Measurements from ENCODE around the gene PXMP4.

PXMP4 gene

GRCh38 chr20:33732166-33732970 lies 12.3 kb upstream of the PXMP4 start:
- peak overlapping the region; percentile 65 for H3K4me3 ChIP-seq (ENCODE audit: low read depth, low read length)

GRCh38 chr20:33731693-33732165 lies 11.6 kb upstream of the PXMP4 start, which contains the start of gene ZNF341:
Gene ZNF341 (plus strand): TSS chr20:33731996. CDS start chr20:33732022, 26 bp downstream.
- H3K4me3 ChIP-seq (ENCODE audit: low read depth, low read length), result peak within 1 kb of the TSS; percentile 65

GRCh38 chr20:33730946-33731692 lies 11.0 kb upstream of the PXMP4 start:
- H3K4me3 ChIP-seq (ENCODE audit: low read depth, low read length), result peak overlapping the region; percentile 36

- no peak overlapping the region for H3K4me3 ChIP-seq (ENCODE audit: low read depth, low read length)
Observed at GRCh38 chr20:33729101-33729500, 9.0 kb upstream of the PXMP4 start.

DNA sequence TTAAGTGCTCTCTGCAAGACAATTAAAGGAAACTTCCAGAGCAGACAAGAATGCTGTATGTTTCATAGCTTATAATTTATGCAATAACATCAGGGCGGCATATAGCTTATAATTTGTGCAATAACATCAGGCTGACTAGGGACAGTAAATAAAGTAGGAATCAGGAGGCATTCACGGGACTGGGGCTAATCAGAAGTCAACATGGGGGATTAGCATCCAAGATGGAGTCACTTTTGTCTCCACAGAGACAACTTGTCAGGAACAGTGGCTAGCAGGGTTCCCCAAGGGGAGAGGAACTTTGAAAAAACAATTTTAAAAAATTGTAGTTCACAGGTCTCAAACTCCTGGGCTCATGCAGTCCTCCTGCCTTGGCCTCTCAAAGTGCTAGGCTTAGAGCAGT lies 8.4 kb upstream of the PXMP4 start:
- H3K4me3 ChIP-seq (ENCODE audit: low read depth, low read length), result no peak overlapping the region

- no peak overlapping the region for H3K4me3 ChIP-seq (ENCODE audit: low read depth, low read length)
Observed at GRCh38 chr20:33727806-33728205, 7.7 kb upstream of the PXMP4 start.

- H3K4me3 ChIP-seq (ENCODE audit: low read depth, low read length), result no peak overlapping the region
Observed at GRCh38 chr20:33727115-33727479, 7.0 kb upstream of the PXMP4 start.

DNA sequence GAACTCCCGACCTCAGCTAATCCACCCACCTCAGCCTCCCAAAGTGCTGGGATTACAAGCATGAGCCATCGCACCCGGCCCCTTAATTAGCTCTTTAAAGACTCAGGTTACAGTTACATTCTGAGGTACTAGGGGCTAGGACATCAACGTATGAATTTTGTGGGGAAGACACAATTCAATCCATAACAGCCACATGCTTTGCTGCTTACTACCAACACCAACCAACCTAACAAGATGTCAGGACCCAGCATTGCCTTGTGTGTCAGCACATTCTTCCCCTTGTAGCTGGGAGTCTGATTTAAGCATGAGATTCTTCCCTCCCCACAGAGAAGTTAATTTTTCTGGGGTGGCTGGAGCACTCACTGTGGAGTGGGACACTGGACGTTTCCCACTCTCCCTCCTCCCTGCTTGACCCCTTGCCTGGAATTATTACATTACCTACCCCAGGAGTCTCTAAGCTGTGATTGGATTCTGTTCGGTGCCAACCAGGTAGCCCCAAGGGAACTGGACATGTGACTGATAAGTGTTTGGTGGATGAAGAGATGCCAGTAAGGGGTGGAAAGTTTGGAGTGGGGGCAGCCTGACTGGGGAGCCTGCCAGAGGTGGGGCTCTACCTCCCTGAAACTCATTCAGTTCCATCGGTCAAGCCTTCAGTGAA lies 5.6 kb upstream of the PXMP4 start:
- H3K4me3 ChIP-seq (ENCODE audit: low read depth, low read length), result no peak overlapping the region

- no peak overlapping the region for H3K4me3 ChIP-seq (ENCODE audit: low read depth, low read length)
Observed at GRCh38 chr20:33724439-33725094, 4.5 kb upstream of the PXMP4 start.

- H3K4me3 ChIP-seq (ENCODE audit: low read depth, low read length), result no peak overlapping the region
Observed at GRCh38 chr20:33721391-33722140, 1.5 kb upstream of the PXMP4 start.

- peak overlapping the region; percentile 35 for H3K4me3 ChIP-seq (ENCODE audit: low read depth, low read length)
Observed at GRCh38 chr20:33719277-33719988, 677 bp downstream of the PXMP4 start.

DNA sequence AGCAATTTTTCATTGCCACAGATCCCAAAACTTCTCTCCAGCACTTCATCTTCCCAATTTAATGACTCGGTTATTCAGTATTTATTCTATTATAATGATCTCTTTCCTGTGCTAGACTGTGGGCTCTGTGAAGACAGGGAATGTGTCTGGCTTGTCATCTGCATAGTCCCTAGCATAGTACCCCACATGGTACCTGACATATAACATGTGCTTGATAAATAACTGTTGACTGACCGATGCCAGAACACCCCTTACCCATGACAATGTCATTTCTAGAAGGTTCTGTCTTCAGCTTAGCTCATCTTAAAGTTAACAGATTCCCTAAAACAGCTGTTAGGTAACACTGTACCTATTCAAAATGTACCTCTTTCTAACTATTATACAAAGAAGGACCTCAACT lies 3.6 kb downstream of the PXMP4 start:
- no peak overlapping the region for H3K4me3 ChIP-seq (ENCODE audit: low read depth, low read length)

DNA sequence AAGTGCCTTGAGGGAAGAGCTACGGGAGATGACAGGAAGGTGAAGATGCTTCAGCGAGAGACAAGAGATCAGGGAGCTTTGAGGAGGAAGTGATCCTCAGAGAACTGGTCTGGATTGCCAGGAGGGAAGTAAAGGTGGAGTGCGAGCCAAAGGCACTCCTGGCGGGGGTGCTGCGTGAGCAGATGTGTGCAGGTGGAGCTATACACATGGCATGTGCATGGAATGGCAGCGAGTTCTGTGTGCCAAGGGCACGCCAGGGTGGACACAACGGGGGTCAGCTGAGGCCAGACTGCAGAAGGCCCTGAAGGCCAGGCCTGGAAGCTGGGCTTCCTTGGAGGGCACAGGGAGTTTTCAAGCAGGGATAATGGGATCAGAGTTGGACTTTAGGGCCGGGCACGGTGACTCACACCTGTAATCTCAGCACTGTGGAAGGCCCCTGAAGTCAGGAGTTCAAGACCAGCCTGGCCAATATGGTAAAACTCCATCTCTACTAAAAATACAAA lies 6.2 kb downstream of the PXMP4 start:
- no peak overlapping the region for H3K4me3 ChIP-seq (ENCODE audit: low read depth, low read length)

- no peak overlapping the region for H3K4me3 ChIP-seq (ENCODE audit: low read depth, low read length)
Observed at GRCh38 chr20:33711446-33711738, 8.7 kb downstream of the PXMP4 start.

GRCh38 chr20:33710681-33711445 lies 9.2 kb downstream of the PXMP4 start:
- no peak overlapping the region for H3K4me3 ChIP-seq (ENCODE audit: low read depth, low read length)

DNA sequence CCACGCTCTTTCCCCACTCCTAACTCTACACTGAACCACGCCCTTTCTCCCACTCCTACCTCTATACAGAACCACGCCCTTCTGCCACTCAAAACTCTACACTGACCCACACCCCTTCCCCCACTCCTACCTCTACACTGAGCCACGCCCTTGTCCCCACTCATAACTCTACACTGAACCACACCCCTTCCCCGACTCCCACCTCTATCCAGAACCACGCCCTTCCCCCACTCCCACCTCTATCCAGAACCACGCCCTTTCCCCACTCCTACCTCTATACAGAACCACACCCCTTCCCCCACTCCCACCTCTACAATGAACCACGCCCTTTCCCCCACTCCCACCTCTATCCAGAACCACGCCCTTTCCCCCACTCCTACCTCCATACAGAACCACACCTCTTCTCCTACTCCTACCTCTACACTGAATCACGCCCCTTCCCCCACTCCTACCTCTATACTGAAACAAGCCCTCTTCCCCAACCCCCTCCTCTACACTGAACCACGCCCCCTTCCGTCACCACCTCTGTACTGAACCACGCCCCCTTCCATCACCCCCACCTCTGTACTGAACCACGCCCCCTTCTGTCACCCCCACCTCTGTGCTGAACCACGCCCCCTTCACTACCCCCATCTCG lies 10.1 kb downstream of the PXMP4 start:
- H3K4me3 ChIP-seq (ENCODE audit: low read depth, low read length), result no peak overlapping the region

DNA sequence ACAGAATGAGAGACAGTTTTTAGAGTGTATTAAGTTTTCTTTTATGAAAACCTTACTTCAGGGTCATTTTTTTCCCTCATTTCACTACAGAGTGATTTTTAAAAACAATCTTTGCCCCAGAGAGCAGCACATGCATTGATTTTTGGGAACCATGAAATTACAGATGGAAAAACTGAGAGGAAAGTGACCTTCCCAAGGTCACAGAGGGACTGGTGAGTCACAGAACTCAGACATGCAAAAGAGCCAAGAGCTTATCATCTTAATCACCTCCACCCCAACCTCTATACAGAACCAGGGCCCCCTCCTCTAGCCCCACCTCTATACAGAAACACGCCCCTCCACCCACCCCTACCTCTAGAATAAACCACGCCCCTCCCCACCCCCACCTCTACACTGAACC lies 10.7 kb downstream of the PXMP4 start:
- no peak overlapping the region for H3K4me3 ChIP-seq (ENCODE audit: low read depth, low read length)

DNA sequence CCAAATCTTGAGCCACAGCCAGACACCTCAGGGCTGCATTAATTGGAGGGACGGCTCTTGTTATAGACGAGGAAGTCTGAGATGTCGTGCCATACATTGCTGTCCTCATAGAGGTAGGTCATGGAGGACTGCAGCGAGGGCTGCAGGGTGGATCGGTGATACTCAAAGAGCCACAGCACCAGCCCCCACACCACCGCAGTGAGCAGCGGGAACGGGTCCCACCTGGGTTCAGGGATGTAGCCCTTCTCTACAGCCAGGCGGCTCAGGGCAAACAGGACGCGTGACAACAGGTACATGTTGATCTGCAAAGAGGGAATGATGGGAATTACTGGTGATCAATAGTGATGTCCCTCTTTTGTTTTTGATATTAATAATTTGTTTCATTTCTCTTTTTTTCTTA lies 12.4 kb downstream of the PXMP4 start:
- no peak overlapping the region for H3K4me3 ChIP-seq (ENCODE audit: low read depth, low read length)

Data from iPS-11a (cell line).